ENCODE results near the gene CALB2.

DNA sequence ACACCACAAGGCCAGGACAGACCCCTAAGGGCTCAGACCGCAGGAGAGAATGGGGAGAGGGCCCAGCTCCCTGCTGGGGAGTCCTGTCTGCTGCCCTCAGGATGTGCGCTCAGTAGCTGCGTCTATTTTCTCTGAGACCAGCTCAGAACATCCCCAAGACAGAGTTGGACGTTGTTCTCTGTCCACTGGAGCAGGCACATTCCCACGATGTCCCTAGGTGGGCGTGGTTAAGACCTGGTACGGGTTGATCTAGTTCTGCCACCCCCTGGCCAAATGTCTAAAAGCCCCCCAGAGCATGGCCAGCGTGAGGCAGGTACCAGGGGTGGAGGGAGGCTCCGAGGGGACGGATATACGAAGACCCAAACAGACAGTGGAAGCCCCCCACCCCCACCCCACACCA, 842 bp upstream of the CALB2 start:
- TF ChIP-seq, protein P1, sequence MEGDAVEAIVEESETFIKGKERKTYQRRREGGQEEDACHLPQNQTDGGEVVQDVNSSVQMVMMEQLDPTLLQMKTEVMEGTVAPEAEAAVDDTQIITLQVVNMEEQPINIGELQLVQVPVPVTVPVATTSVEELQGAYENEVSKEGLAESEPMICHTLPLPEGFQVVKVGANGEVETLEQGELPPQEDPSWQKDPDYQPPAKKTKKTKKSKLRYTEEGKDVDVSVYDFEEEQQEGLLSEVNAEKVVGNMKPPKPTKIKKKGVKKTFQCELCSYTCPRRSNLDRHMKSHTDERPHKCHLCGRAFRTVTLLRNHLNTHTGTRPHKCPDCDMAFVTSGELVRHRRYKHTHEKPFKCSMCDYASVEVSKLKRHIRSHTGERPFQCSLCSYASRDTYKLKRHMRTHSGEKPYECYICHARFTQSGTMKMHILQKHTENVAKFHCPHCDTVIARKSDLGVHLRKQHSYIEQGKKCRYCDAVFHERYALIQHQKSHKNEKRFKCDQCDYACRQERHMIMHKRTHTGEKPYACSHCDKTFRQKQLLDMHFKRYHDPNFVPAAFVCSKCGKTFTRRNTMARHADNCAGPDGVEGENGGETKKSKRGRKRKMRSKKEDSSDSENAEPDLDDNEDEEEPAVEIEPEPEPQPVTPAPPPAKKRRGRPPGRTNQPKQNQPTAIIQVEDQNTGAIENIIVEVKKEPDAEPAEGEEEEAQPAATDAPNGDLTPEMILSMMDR (IDR thresholded peaks at IDR 0.05) = no peak
- no peak for TF ChIP-seq POLR2A (IDR thresholded peaks at IDR 0.05)

All from body of pancreas (tissue), 4 donors.